Esophagus muscularis mucosa (tissue), 4 donors: Measurements from ENCODE around the gene ADSS1. TPM values are rescaled to one million over a fixed set of nuclear protein-coding genes. Genes with fewer than 3 reads are reported as not detected.

Experiments used
- DNase-seq: peaks from one replicate; pipeline ENCODE4 v3.0.0-alpha.2; 2017; ENCODE audit errors: extremely low spot score
- H3K27ac ChIP-seq, 4 donors: fragments of 200-600 bp; sonication (generic); replicated peaks in 1 of 4; 1 replicate in 3 of 4; 2 replicates in 1 of 4; pipeline ENCODE4 v1.5.1; 2016 to 2019; ENCODE audit warnings: mild to moderate bottlenecking in 1 of 4
- H3K27me3 ChIP-seq, 4 donors: fragments of 200-600 bp; sonication (generic); one replicate each; pipeline versions ENCODE4 v1.5.1 to v1.6.0; 2016 to 2019
- H3K36me3 ChIP-seq, 4 donors: fragments of 200-600 bp; sonication (generic); one replicate each; pipeline ENCODE4 v1.5.1; 2016 to 2019
- H3K4me1 ChIP-seq, 4 donors: fragments of 200-600 bp; sonication (generic); one replicate each; pipeline ENCODE4 v1.5.1; 2016 to 2019
- H3K4me3 ChIP-seq, 4 donors: fragments of 200-600 bp; sonication (generic); 1 replicate in 2 of 4; 2 replicates in 2 of 4; pipeline ENCODE4 v1.5.1; 2016 to 2019; ENCODE audit warnings: mild to moderate bottlenecking in 4 of 4, moderate library complexity in 1 of 4
- H3K9me3 ChIP-seq, 4 donors: fragments of 200-600 bp; sonication (generic); 1 replicate in 3 of 4; 2 replicates in 1 of 4; pipeline ENCODE4 v1.5.1; 2016 to 2019
- CTCF ChIP-seq, 3 experiments: fragments of 200-600 bp in 2 of 3; fragments of 450-650 bp in 1 of 3; sonication (generic) in 2 of 3; IDR thresholded peaks; one replicate each; pipeline ENCODE4 v1.5.1; 2017 to 2019; ENCODE audit warnings: antibody characterized with exemption in 3 of 3, mild to moderate bottlenecking in 2 of 3, moderate library complexity in 1 of 3
- EP300 ChIP-seq: sonication (generic); formaldehyde crosslinking; IDR thresholded peaks from one replicate; pipeline ENCODE4 v1.6.1; 2017; ENCODE audit warnings: antibody characterized with exemption
- POLR2A ChIP-seq: fragments of 450-650 bp; IDR thresholded peaks from one replicate; pipeline ENCODE4 v1.6.1; 2017; ENCODE audit warnings: antibody characterized with exemption, moderate library complexity, mild to moderate bottlenecking, low read depth
- POLR2AphosphoS5 ChIP-seq, 2 donors: sonication (generic); formaldehyde crosslinking; IDR thresholded peaks; one replicate each; pipeline ENCODE4 v1.6.1; 2017; ENCODE audit warnings: antibody characterized with exemption in 2 of 2
- WGBS: methylation state at CpG from one replicate; pipeline ENCODE4 v1.1.5; 2018; 5-methylcytosine and 5-hydroxymethylcytosine counted together
- intact Hi-C: fragments of 100-400 bp; cut with DNase I; formaldehyde crosslinking; loops from one replicate; pipeline ENCODE4 v1.15.1; 2023
- total RNA-seq, 4 donors: library from RNA; depleted of rRNA; stranded (reverse); fragments of >200 nt; gene quantifications; one replicate each; pipeline versions ENCODE4 v1.1.0 to v1.2.1, GENCODE V29; 2016

The ADSS1 gene
- total RNA-seq, 4 donors from 2014 or later, result 4.3 to 7.9 (median 5.7) TPM

GRCh38 chr14:104739026-104739425, 15.0 kb downstream of the ADSS1 start:
- Histone ChIP-seq H3K4me1 (peaks cover 28 to 36% (median 34%) of the 10 kb centered on the region in 4 donors), H3K9me3 (no peaks in the 10 kb centered on the region), H3K4me3 (no peak overlapping the region), H3K27ac (no peak overlapping the region), H3K36me3 (peaks cover 0 to 58% (median 22%) of the 10 kb centered on the region in 4 donors), H3K27me3 (no peaks in the 10 kb centered on the region)
- intact Hi-C loops, result no loop called here
- WGBS, result 98% methylated on average over 13 of the region's 17 CpGs
- TF ChIP-seq POLR2A (no peak), CTCF (IDR thresholded peaks at IDR 0.05) (no peak), POLR2AphosphoS5 (IDR thresholded peaks at IDR 0.05) (no peak)
- no peak for DNase-seq

GRCh38 chr14:104739546-104740516, 15.8 kb downstream of the ADSS1 start:
- H3K36me3 ChIP-seq, result peaks cover 0 to 65% (median 24%) of the 10 kb centered on the region in 4 donors
- TF ChIP-seq POLR2AphosphoS5 (IDR thresholded peaks at IDR 0.05), result no peak
- TF ChIP-seq CTCF (IDR thresholded peaks at IDR 0.05), result no peak
- no peak for TF ChIP-seq POLR2A

GRCh38 chr14:104741108-104741802, 17.2 kb downstream of the ADSS1 start:
- no peaks in the 10 kb centered on the region for H3K27me3 ChIP-seq
- no peaks in the 10 kb centered on the region for H3K9me3 ChIP-seq
- no peak overlapping the region for H3K4me3 ChIP-seq
- intact Hi-C loops, result no loop called here
- H3K36me3 ChIP-seq, result peaks cover 0 to 78% (median 26%) of the 10 kb centered on the region in 4 donors
- no peak overlapping the region for H3K27ac ChIP-seq
- peaks cover 14 to 22% (median 15%) of the 10 kb centered on the region in 4 donors for H3K4me1 ChIP-seq
- no peak for DNase-seq
- 89% methylated on average over 20 of the region's 29 CpGs for WGBS
- TF ChIP-seq POLR2AphosphoS5 (IDR thresholded peaks at IDR 0.05) (no peak), CTCF (IDR thresholded peaks at IDR 0.05) (no peak), POLR2A (no peak), EP300 (no peak)

More at GRCh38 chr14:104739546-104740516, 15.8 kb downstream of the ADSS1 start:
- Histone ChIP-seq H3K9me3 (no peaks in the 10 kb centered on the region), H3K27me3 (no peaks in the 10 kb centered on the region), H3K27ac (no peak overlapping the region), H3K4me1 (peaks cover 23 to 28% (median 27%) of the 10 kb centered on the region in 4 donors), H3K4me3 (no peak overlapping the region)
- no peak for DNase-seq
- 87% methylated on average over 29 of the region's 29 CpGs for WGBS
- intact Hi-C loops, result no loop called here

- no peak for DNase-seq
- no peak for TF ChIP-seq EP300
- TF ChIP-seq POLR2A, result no peak
- TF ChIP-seq CTCF (IDR thresholded peaks at IDR 0.05), result no peak
- no peak for TF ChIP-seq POLR2AphosphoS5 (IDR thresholded peaks at IDR 0.05)
- Histone ChIP-seq H3K36me3 (peaks cover 0 to 80% (median 26%) of the 10 kb centered on the region in 4 donors), H3K27ac (no peak overlapping the region), H3K4me1 (peaks cover 8 to 22% (median 15%) of the 10 kb centered on the region in 4 donors), H3K27me3 (no peaks in the 10 kb centered on the region), H3K4me3 (no peak overlapping the region), H3K9me3 (no peaks in the 10 kb centered on the region)
- WGBS, result over 99% methylated on average over 15 of the region's 23 CpGs
- intact Hi-C loops, result no loop called here
Observed at GRCh38 chr14:104741803-104742251, 17.8 kb downstream of the ADSS1 start.
